ENCODE data around the gene UBE2D3.

The UBE2D3 gene

GRCh38 chr4:102758241-102759160 is 68.8 kb downstream of the UBE2D3 start:
- DNase-seq (ENCODE audit: extremely low read depth in 1 of 2, low read depth in 1 of 2), result no peak

- no peak for DNase-seq (ENCODE audit: extremely low read depth in 1 of 2, low read depth in 1 of 2)
Measured at GRCh38 chr4:102757681-102758080, 69.7 kb downstream of the UBE2D3 start.

- DNase-seq (ENCODE audit: extremely low read depth in 1 of 2, low read depth in 1 of 2), result no peak
Measured at GRCh38 chr4:102754044-102754443, 73.3 kb downstream of the UBE2D3 start.

DNA sequence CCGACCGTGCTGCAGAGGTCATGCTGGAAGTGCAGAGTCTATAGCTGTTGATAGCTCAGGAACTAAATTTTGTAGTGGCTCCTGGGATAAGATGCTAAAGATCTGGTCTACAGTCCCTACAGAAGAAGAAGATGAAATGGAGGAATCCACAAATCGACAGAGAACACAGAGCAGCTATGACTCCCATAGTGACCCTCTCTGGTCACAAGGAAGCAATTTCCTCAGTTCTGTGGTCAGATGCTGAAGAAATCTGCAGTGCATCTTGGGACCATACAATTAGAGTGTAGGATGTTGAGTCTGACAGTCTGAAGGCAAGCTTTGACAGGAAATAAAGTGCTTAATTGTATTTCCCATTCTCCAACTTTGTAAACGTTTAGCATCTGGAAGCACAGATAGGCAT is 75.4 kb downstream of the UBE2D3 start:
- DNase-seq (ENCODE audit: extremely low read depth in 1 of 2, low read depth in 1 of 2), result no peak
